Measurements from ENCODE around the gene C2orf68. TPM values are rescaled to one million over a fixed set of nuclear protein-coding genes. Genes with fewer than 3 reads are reported as not detected.
"Not testable (repeated sequence)": the region's sequence is repeated elsewhere in the genome, so short reads cannot be mapped to it uniquely, and the experiment has no call there.

The C2orf68 gene
- total RNA-seq, result 67.1 and 71.0 TPM in 2 replicates
- long read RNA-seq, partial matches to known transcripts, result 0 of 15 reads
- long read RNA-seq, other reads (novel, unspliced or antisense), result 12 of 15 reads

- H3K4me3 Mint-ChIP-seq (ENCODE audit: low read depth), result peak within 1 kb of the TSS; percentile 94
- peak within 1 kb of the TSS; percentile 96 for H3K27ac Mint-ChIP-seq
- peaks cover 9% of the 10 kb centered on the region for H3K36me3 Mint-ChIP-seq (ENCODE audit: insufficient read depth)
- H3K27me3 Mint-ChIP-seq, result no peaks in the 10 kb centered on the region
- peak; percentile 71 for DNase-seq (ENCODE audit: low spot score, unreplicated experiment)
- peaks cover 7% of the 10 kb centered on the region for H3K4me1 Mint-ChIP-seq (ENCODE audit: low read depth)
- no peak for TF ChIP-seq CTCF (IDR thresholded peaks at IDR 0.05; ENCODE audit: unreplicated experiment)
- no peaks in the 10 kb centered on the region for H3K9me3 Mint-ChIP-seq (ENCODE audit: low read depth)
These were observed at the start of gene C2orf68 for GRCh38 chr2:85611705-85612587. TSS of gene C2orf68 (minus strand) at chr2:85612066. CDS start at chr2:85611984, 82 bp downstream.

- H3K9me3 Mint-ChIP-seq (ENCODE audit: low read depth), result no peaks in the 10 kb centered on the region
- no peak overlapping the region for H3K27ac Mint-ChIP-seq
- no peak for DNase-seq (ENCODE audit: low spot score, unreplicated experiment)
- TF ChIP-seq CTCF (IDR thresholded peaks at IDR 0.05; ENCODE audit: unreplicated experiment), result no peak
- H3K27me3 Mint-ChIP-seq, result no peaks in the 10 kb centered on the region
- no peak overlapping the region for H3K4me3 Mint-ChIP-seq (ENCODE audit: low read depth)
- peaks cover 2% of the 10 kb centered on the region for H3K4me1 Mint-ChIP-seq (ENCODE audit: low read depth)
- peaks cover 3% of the 10 kb centered on the region for H3K36me3 Mint-ChIP-seq (ENCODE audit: insufficient read depth)
These were observed 49.4 kb upstream of the C2orf68 start for GRCh38 chr2:85661139-85661858.

GRCh38 chr2:85660725-85661124, 48.9 kb upstream of the C2orf68 start:
- Mint-ChIP-seq H3K4me3 (ENCODE audit: low read depth) (no peak overlapping the region), H3K9me3 (ENCODE audit: low read depth) (no peaks in the 10 kb centered on the region), H3K27me3 (no peaks in the 10 kb centered on the region), H3K27ac (no peak overlapping the region), H3K36me3 (ENCODE audit: insufficient read depth) (peaks cover 6% of the 10 kb centered on the region), H3K4me1 (ENCODE audit: low read depth) (peaks cover 2% of the 10 kb centered on the region)
- DNase-seq (ENCODE audit: low spot score, unreplicated experiment), result no peak
- TF ChIP-seq CTCF (IDR thresholded peaks at IDR 0.05; ENCODE audit: unreplicated experiment), result no peak

GRCh38 chr2:85660301-85660700, 48.4 kb upstream of the C2orf68 start:
- not testable (repeated sequence) for H3K27ac Mint-ChIP-seq; H3K36me3 Mint-ChIP-seq (ENCODE audit: insufficient read depth); H3K4me3 Mint-ChIP-seq (ENCODE audit: low read depth); H3K4me1 Mint-ChIP-seq (ENCODE audit: low read depth); H3K9me3 Mint-ChIP-seq (ENCODE audit: low read depth); H3K27me3 Mint-ChIP-seq; DNase-seq (ENCODE audit: low spot score, unreplicated experiment)

- H3K4me1 Mint-ChIP-seq (ENCODE audit: low read depth), result peaks cover 2% of the 10 kb centered on the region
- no peak for DNase-seq (ENCODE audit: low spot score, unreplicated experiment)
- TF ChIP-seq CTCF (IDR thresholded peaks at IDR 0.05; ENCODE audit: unreplicated experiment), result no peak
- peaks cover 6% of the 10 kb centered on the region for H3K36me3 Mint-ChIP-seq (ENCODE audit: insufficient read depth)
- no peak overlapping the region for H3K27ac Mint-ChIP-seq
- H3K9me3 Mint-ChIP-seq (ENCODE audit: low read depth), result no peaks in the 10 kb centered on the region
- H3K27me3 Mint-ChIP-seq, result no peaks in the 10 kb centered on the region
- no peak overlapping the region for H3K4me3 Mint-ChIP-seq (ENCODE audit: low read depth)
These were observed 47.6 kb upstream of the C2orf68 start for GRCh38 chr2:85659324-85659981.

GRCh38 chr2:85657399-85657798, 45.5 kb upstream of the C2orf68 start:
- not testable (repeated sequence) for H3K9me3 Mint-ChIP-seq (ENCODE audit: low read depth); H3K4me3 Mint-ChIP-seq (ENCODE audit: low read depth); H3K27me3 Mint-ChIP-seq; H3K36me3 Mint-ChIP-seq (ENCODE audit: insufficient read depth); H3K4me1 Mint-ChIP-seq (ENCODE audit: low read depth); DNase-seq (ENCODE audit: low spot score, unreplicated experiment)
- H3K27ac Mint-ChIP-seq, result peak overlapping the region; percentile 71
